Stimulated activated CD4-positive, alpha-beta T cell treated with anti-CD3 and anti-CD28 coated beads, TNF-alpha, amount 100 ng/mL, for 4 hours (primary cell): ENCODE data around the gene RNF166.

Experiments used
- DNase-seq, 3 experiments: peaks; one replicate each; pipeline ENCODE4 v3.0.0-alpha.2; 2020; ENCODE audit warnings: low read depth in 3 of 3

Gene RNF166

DNA sequence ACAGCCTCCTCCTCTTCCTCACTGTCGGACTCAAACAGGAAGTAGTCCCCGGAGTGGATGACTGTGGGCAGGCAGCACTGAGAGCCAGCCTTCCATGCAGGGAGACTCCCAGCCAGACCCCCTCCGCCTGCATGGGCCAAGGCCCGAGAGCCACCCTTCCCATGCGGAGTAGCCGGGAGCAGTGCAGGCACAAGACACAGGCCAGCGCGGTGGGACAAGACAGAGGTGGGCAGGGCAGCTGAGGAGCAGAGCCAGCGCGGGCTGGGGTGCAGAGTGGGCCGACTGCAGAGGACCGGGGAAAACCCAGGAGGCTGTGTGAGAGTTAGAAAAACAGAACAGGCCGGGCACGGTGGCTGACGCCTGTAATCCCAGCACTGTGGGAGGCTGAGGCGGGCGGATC lies 17.7 kb upstream of the RNF166 start:
- no peak for DNase-seq

DNA sequence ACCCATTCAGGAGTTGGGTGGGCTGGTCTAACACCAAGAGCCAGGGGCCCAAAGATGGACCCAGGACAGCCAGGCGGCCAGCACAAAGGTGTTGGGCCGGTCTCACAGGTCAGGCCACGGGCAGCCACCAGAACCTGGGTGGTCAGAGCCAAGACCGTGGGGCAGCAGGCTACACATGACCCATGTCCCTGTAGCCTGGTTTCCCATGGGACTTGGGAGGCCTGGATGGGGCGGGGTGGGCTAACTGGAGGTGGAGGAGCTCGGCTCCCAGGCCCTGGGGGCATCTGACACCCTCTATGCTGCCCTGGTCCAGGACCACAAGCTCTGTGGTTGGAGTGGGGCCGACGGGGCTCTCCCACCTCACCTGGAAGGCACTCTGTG lies 17.3 kb upstream of the RNF166 start:
- no peak for DNase-seq

DNA sequence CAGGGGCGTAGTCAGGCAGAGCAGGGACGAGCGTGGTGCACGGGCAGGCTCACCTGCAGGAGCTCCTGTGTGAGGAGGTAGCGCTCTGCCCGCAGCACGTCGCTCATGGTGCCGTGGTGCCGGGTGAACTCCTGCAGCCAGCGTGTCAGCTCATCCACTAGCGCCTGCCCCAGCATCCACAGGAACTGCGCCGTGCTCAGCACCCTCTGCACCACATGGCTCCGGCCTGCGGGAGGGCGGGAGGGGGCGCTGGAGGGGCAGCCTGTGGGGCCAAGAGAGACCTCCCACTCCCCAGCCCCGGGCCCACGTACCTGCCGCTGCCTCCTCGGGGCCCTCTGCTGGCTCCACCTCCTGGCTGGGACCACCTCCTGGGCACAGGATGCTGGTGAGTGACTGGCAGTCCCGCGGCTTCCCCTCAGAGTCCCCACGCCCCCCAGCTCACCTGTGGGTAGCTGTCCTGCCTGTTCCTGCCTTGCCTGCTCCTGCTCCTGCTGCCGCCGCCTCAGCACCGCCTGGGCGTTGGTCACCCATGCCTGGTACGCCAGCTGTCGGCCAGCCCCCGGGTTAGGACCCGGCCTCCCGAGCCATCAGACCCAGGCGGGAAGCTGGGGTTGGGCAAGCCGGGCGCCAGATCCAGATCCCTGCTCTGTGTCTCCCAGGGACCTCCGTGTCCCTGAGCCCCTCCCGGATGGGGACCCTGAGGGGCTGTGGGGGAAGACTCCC lies 16.7 kb upstream of the RNF166 start:
- DNase-seq, result no peak

DNA sequence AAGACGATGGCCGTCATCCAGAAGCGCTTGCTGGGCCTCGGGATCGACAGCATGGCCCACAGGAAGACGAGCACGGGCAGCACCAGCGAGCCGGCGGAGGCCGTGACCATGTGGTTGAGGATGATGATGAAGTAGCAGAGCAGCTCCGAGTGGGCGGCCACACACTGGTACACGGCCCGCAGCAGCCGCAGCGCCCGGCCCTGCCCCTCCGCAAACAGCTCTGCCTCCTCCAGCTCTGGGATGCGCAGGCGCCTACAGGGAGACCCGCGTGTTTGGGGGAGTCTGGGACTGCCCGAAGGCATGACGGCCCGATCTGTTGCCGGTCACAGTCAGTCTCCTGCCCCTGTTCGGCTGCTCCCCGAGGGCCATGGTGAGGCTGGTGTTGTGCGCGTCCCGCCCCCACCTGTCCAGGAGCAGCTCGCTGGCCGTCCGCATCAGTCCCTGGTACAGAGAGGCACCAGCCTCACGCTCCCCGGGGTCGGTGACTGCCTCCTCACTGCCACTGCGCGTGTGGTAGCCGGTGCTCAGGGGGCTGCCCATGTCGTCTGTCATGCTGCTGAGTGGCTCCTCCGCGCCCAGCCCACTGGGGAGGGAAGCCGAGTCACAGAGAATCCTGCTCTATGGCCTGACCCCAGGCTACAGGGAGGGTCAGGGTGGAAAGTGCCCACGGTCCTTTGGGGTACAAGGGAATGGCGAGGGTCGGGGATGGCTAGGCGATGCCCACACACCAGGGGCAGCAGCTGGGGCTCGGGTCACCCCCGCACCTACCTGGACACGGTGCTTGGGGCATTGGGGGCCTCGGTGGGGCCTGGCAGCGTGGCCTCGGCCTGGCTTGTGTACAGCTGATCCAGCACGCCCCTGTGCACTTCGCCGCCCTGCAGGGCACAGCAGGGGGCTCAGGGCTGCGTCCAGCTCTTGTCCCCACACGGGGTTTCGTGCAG lies 15.9 kb upstream of the RNF166 start:
- no peak for DNase-seq

DNA sequence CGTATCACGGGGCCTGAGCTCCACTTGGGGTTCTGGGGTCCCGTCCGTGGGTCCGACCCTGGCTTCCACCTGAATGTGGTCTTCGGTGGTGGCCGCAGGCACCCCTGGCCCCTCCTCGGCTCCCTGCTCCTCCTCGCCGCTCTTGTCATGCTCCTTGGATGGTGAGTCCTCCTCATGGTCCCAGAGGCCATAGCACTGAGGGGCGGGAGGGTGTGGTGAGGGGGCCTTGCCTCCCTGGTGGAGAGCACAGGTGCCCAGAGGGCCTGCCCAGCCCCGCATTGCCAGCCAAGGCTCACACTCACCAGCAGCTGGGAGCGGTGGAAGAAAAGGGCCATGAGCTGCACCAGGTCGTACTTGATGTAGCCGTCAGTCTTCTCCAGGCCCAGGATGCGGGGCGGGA lies 15.0 kb upstream of the RNF166 start:
- DNase-seq, result no peak

DNA sequence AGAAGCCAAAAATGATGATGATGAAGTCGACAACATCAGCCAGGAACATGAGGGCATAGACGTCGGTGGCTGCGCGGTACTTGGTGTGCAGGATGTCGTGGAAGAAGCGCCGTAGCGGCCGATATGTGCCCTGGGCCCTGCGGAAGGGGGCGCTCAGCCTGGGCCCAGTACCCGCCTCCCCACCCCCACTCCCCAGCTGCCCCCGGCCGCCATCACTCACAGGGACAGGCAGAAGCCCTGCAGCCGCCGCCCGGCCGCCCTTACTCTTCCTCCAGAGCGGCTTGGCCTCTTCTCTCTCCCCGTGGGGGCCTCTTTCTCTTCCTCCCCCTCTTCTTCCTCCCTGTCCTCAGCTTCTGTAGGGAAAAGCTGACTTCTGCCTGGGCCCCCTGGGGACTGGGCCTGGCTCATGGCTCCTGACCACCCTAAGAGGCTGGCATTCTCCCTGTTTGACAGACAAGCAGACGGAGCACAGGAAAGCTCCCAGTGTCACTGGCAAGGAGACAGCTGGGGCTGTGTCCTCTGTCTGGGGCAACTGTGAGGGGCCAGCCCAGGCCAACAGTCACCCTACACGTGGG lies 14.3 kb upstream of the RNF166 start:
- no peak for DNase-seq

DNA sequence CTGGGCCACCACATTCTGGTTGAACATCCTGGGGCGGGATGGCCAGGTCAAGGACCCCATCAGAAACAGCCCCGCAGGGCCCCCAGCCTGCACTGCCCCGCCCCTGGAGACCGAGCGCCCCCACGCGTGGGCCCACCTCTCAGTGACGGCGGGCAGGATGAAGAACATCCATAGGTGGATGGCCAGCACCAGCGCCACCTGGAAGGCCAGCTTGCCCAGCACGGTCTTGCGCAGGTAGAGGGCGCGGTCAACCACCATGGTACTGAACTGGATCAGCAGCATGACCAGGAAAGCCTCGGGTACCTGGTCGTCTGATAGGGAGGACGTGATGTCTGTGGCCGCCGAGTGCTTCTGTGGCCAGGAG lies 13.7 kb upstream of the RNF166 start:
- no peak for DNase-seq

DNA sequence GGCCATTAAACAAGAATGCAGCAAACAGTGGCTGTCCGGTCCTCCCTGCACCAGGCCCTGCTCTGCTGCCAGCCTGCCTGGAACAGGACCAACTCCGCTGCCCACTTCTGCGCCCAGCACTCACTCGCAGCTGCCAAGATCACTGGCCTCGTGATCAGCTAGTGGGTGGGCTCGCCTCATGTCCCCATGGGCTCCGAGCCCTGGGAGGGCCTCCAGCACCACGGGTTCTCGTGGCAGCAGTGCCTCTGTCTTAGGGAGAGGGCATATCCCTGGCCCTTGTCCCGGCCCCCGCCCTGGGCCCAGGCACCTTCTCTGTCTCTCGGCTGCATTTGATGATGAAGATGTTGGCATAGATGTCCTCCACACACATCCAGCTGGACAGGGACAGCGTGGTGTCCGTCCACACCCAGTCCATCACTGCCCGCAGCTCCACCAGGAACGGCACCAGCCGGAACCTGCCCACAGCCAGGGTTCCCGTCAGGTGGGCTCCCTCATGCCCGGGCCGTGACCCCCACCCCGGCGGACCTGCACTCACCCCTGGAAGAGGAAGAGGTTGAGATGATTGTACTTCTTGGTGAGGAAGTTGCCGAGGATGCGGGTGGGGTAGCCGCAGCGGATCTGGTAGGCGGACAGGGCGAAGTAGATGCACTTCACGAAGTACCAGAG lies 13.2 kb upstream of the RNF166 start:
- no peak for DNase-seq

DNA sequence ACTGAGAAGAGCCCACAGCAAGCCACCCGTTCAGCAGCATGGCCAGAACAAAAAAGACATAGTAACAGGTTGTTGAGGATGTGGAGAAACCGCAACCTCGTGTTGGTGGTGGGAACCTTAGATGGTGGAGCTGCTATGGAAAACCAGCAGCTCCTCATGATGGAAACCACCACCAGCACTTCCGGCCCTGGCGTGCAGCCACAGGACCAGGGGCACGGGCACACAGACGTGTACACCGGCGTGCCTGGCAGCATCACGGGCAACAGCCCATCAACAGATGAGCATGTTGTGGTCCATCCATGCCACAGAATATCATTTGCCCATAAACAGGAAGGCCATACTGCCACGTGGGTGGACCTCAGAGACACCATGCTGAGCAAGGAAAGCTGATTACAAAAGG lies 12.0 kb upstream of the RNF166 start:
- no peak for DNase-seq

DNA sequence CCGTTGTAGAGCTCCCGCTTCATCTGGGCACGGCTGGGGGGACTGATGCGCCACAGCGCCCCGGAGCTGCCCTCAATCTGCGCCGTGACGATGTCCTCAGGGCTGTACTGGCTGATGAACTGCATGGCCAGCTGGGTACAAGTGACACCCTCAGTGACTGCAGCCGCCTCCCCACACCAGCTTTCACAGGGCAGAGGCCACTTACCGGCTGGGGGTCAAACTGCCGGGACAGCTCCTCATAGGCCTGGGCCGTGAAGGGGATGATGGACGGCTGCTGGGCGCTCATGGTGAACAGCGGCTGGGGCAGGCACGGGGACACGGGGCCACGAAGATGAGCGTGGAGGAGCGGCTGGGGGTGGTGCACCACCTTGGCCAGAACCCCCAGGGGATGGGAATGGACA lies 10.4 kb upstream of the RNF166 start:
- no peak for DNase-seq

DNA sequence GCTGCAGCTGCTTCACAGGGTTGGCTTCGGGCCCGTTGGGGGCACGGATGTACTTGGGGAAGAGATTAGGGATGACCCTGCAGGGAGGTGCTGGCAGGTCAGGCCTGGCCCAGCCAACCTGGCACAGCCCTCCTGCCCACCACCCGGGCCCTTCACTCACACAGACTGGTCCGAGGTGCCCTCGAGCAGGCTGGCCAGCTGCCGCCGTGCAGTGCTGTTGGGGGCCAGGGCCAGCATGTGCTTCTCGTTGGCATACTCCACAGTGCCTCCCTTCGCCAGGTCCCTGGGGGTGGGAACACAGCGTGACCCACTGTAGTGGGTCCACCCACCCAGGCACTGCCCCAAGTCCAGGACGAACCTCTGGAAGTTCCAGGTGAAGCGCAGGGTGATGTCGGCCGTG lies 10.0 kb upstream of the RNF166 start:
- no peak for DNase-seq

DNA sequence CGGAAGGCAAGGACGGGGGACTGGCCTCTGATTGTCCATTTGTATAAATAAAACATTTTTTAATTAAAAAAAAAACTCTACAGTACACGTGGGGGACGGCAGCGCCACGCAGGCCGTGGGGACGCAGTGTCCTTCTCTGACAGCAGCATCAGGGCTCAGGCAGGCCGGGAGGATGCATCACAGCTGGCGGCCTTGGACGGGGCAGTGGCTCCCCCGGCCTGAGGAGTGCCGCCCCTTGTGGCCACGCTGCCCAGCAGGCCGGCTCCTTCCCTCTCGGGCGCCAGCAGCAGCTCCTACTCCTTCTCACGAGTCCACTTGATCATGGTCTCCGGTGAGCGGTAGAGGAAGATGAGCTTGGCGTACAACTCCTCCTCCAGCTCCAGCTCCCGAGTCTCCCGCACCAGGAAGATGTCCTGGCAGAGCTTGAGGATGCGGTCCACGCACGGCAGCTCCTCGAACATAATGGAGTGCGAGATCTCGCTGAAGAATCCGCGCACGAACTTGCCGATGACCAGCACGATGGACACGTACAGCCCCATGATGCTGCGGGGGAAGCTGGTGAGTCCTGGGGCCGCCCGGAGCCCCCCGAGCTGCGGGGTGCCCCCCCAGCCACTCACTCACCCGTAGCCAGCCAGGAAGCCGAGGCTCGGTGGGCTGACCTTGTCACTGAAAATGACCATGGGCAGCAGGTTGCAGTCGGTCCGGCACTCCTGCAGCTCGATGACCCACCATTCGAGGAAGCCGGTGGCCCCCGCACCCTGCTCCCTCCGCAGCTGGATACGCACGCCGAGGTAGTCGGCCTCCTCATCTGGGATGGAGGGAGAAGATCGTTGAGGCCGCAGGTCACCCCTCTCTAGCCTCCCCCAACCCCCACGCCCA lies 9.3 kb upstream of the RNF166 start:
- DNase-seq, result no peak

DNA sequence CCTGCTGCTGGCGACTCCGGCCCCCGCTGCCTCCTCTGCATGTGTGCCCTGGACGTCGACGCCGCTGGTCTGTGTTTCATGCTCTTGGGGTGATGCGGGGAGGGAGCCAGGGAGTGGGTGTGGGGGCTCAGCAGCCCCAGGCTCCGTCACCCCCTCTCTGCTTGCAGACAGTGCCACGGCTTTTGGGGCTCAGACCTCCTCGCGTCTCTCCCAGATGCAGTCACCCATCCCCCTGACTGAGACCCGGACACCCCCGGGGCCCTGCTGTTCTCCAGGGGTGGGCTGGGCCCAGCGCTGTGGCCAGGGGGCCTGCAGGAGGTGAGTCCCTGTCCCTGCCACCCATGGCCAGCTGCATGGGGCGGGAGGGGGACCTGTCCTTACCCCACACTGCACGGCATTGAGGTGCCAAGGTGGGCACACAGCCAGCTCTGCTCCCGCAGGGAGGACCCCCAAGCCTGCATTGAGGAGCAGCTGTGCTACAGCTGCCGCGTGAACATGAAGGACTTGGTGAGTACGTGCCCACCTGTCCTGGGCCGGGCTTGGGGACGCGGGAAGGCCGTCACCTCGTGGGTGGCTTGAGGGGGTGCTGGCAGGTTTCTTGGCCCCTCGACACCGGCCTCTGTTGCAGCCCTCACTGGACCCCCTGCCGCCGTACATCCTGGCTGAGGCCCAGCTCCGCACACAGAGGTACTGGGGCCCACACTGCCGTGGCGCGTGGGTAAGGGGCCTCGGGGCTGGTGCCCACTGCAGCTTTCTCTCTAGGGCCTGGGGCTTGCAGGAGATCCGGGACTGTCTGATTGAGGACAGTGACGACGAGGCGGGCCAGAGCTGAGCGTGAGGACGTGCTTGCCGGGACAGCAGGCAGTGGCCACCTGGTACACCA lies 8.5 kb upstream of the RNF166 start:
- DNase-seq, result no peak

DNA sequence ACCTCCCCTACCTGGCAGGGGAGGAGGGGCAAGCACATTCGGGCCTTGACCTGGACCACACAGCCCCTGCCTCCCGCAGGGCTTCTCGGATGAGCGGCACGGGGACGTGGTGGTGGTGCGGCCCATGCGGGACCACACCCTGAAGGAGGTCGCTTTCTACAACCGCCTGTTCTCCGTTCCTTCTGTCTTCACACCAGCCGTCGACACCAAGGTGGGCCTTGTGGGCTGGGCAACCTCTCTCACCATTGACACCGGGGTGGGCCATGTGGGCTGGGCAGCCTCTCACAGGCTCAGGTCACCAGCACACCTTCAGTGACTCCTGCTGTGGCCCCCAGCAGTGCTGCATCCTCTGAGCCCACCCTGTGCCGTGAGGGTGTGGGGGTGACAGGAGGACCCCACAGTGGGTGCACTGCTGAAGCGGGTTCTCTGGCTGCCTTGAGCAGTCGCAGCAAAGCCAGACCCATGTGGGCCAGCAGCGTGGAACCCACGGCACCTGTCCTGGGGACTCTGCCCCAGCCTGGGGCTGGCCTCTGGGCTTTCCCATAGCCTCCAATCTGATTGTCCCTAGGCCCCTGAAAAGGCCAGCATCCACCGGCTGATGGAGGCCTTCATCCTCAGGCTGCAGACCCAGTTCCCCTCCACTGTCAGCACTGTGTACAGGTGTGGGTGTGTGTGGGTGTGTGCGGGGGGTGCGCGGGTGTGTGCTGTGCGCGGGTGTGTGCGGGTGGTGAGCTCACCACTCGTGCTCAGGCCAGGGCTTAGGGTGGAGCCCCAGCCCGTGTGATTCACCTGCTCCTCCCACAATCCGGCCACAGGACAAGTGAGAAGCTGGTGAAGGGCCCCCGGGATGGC lies 7.6 kb upstream of the RNF166 start:
- DNase-seq, result no peak

DNA sequence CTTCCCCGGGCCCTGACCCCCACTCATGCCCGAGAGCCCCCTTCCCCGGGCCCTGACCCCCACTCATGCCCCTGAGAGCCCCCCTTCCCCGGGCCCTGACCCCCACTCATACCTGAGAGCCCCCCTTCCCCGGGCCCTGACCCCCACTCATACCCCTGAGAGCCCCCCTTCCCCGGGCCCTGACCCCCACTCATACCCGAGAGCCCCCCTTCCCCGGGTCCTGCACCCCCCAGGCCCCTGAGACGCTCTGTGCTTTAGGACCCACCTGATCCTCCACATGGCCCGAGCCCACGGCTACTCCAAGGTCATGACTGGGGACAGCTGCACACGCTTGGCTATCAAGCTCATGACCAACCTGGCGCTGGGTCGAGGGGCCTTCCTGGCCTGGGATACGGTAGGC lies 6.8 kb upstream of the RNF166 start:
- no peak for DNase-seq

DNA sequence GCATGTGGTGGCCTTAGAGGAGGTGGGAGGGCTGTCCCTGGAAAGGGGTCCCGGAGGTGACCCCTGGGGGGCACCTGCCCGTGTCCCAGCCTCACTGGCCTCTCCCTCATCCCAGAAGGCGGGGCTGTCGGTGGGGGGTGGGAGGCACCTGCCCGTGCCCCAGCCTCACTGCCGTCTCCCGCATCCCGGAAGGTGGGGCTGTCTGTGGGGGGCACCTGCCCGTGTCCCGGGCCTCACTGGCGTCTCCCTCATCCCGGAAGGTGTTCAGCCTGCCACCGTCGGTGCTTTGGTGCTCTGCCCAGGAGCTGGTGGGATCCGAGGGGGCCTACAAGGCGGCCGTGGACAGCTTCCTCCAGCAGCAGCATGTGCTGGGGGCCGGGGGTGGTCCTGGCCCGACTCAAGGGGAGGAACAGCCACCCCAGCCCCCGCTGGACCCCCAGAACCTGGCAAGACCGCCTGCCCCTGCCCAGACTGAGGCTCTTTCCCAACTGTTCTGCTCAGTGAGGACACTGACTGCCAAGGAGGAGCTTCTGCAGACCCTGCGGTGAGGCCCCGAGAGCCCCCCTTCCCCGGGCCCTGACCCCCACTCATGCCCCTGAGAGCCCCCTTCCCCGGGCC lies 6.3 kb upstream of the RNF166 start:
- no peak for DNase-seq

DNA sequence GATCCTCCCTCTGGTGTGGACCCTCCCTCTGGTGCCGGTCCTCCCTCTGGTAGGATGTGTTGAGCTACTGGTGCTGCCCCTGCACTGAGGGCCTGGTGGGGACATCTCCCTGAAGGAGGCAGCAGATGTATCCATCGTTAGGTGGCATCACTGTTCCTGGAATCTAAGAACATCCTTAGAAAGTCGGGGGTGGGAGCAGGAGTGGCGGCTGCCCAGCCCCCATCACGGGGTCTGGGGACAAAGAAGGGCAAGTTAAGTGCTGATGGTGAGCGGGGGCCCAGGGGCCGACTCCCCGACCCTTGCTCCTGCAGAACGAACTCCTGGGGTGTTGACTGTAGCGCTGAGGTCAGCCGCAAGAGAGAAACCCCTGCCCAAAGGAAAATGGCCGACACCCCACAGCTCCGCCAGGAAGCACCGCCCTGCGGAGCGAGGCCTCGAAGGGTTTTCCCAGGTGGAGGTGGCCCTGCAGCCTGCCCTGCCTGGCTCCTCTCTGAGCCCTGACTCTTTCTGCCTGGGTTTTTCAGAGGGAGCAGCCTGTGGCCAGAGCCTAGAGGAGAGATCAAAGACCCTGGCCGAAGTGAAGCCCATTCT lies 5.6 kb upstream of the RNF166 start:
- DNase-seq, result no peak

DNA sequence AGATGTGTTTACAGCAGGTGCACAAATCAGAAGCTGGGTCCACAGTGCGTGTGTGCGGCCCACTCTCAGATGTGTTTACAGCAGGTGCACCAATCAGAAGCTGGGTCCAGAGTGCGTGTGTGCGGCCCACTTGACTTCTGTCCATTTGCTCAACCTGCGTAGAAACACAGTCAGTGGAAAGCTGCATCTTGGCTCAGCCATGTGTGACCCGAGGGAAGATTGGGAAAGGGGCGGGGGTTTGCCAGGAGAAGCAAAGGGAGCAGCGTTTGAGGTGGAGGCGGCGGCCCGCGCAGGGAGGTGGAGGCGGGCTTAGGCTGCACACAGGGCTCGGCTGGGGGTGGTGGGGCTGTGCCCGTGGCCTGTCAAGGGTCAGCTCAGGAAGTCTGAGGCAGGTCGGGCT lies 4.3 kb upstream of the RNF166 start:
- no peak for DNase-seq
